Measurements from ENCODE around the gene EPPIN.

DNA sequence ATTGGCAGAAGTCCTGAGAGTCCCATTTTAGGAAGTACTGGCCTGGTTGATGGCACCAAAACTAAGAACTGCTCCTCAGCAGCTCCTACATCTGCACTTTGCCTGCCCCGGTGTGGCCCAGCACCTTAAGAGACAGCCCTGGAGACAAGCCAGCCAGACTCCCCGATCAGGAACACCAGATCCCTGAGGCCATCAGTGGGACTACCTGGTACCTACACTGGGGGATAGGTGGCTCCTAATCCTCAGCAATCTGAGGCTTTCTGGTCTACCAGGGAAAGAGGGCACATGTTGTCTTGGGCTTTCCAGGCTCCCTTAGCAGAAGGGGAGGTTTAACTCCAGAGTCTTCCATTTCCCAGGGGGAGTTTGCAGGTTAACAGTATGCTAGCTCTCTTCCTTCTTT, 7.8 kb downstream of the EPPIN start, which contains the start of gene WFDC6:
- TF ChIP-seq, protein P1, sequence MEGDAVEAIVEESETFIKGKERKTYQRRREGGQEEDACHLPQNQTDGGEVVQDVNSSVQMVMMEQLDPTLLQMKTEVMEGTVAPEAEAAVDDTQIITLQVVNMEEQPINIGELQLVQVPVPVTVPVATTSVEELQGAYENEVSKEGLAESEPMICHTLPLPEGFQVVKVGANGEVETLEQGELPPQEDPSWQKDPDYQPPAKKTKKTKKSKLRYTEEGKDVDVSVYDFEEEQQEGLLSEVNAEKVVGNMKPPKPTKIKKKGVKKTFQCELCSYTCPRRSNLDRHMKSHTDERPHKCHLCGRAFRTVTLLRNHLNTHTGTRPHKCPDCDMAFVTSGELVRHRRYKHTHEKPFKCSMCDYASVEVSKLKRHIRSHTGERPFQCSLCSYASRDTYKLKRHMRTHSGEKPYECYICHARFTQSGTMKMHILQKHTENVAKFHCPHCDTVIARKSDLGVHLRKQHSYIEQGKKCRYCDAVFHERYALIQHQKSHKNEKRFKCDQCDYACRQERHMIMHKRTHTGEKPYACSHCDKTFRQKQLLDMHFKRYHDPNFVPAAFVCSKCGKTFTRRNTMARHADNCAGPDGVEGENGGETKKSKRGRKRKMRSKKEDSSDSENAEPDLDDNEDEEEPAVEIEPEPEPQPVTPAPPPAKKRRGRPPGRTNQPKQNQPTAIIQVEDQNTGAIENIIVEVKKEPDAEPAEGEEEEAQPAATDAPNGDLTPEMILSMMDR (IDR thresholded peaks at IDR 0.05; ENCODE audit: insufficient read depth, low read length, poor library complexity, severe bottlenecking), result no peak
- TF ChIP-seq EZH2phosphoT487 (conservative IDR thresholded peaks at IDR 0.05; ENCODE audit: low read length), result no peak

Measured in SU-DHL-6 (cell line).